Body of pancreas (tissue), 4 donors: ENCODE data around the gene NPPA. TPM values are rescaled to one million over a fixed set of nuclear protein-coding genes. Genes with fewer than 3 reads are reported as not detected.

ENCODE experiments used
- ATAC-seq: fragments of 150-250 bp; one replicate; pipeline ENCODE4 v1.9.1; 2016
- DNase-seq, 4 donors: peaks; one replicate each; pipeline ENCODE4 v3.0.0-alpha.2; 2019
- H3K27ac ChIP-seq, 4 donors: fragments of 200-600 bp; sonication (generic); 1 replicate in 3 of 4; 2 replicates in 1 of 4; pipeline versions ENCODE4 v1.5.1 to v1.6.1; 2016 to 2019; ENCODE audit warnings: mild to moderate bottlenecking in 1 of 4, mixed read lengths in 1 of 4, moderate library complexity in 1 of 4
- H3K27me3 ChIP-seq, 2 donors: fragments of 200-600 bp; sonication (generic); one replicate each; pipeline ENCODE4 v1.6.0; 2016; ENCODE audit warnings: mild to moderate bottlenecking in 1 of 2
- H3K36me3 ChIP-seq, 2 donors: fragments of 200-600 bp; sonication (generic); replicated peaks in 1 of 2; 2 replicates each; pipeline ENCODE4 v1.5.1; 2016; ENCODE audit warnings: low read depth in 2 of 2; ENCODE audit not compliant: insufficient read depth in 1 of 2
- H3K4me1 ChIP-seq: fragments of 200-600 bp; sonication (generic); one replicate; pipeline ENCODE4 v1.6.0; 2016
- H3K4me3 ChIP-seq, 2 donors: fragments of 200-600 bp; sonication (generic); 1 replicate in 1 of 2; 2 replicates in 1 of 2; pipeline ENCODE4 v1.5.1; 2016 to 2019
- H3K9me3 ChIP-seq, 3 donors: fragments of 200-600 bp; sonication (generic); 1 replicate in 2 of 3; 2 replicates in 1 of 3; pipeline ENCODE4 v1.5.1; 2016
- POLR2A ChIP-seq, 3 donors: fragments of 450-650 bp; IDR thresholded peaks; one replicate each; pipeline ENCODE4 v1.6.1; 2016; ENCODE audit warnings: antibody characterized with exemption in 3 of 3, mild to moderate bottlenecking in 2 of 3
- WGBS, 2 donors: methylation state at CpG; one replicate each; pipeline ENCODE4 v1.1.5; 2017; 5-methylcytosine and 5-hydroxymethylcytosine counted together
- intact Hi-C: fragments of 100-400 bp; cut with DNase I; formaldehyde crosslinking; loops from one replicate; pipeline ENCODE4 v1.15.1; 2023
- total RNA-seq, 2 donors: library from RNA; depleted of rRNA; stranded (reverse); fragments of >200 nt; gene quantifications; one replicate each; pipeline ENCODE4 v1.1.0, GENCODE V29; 2016
- TF ChIP-seq, protein P1 (sequence below), 7 experiments: fragments of 450-650 bp in 4 of 7; fragments of 200-600 bp in 3 of 7; sonication (generic) in 3 of 7; IDR thresholded peaks; one replicate each; pipeline ENCODE4 v1.5.1; 2016 to 2019; ENCODE audit warnings: antibody characterized with exemption in 7 of 7

The NPPA gene
- total RNA-seq, 2 donors from 2014 or later = 25.4 TPM; not detected in 1

- 83% methylated on average over 12 of the region's 12 CpGs for WGBS, 2 donors
- no peak overlapping the region for H3K27ac ChIP-seq
- TF ChIP-seq POLR2A (IDR thresholded peaks at IDR 0.05) = no peak
- TF ChIP-seq, protein P1, sequence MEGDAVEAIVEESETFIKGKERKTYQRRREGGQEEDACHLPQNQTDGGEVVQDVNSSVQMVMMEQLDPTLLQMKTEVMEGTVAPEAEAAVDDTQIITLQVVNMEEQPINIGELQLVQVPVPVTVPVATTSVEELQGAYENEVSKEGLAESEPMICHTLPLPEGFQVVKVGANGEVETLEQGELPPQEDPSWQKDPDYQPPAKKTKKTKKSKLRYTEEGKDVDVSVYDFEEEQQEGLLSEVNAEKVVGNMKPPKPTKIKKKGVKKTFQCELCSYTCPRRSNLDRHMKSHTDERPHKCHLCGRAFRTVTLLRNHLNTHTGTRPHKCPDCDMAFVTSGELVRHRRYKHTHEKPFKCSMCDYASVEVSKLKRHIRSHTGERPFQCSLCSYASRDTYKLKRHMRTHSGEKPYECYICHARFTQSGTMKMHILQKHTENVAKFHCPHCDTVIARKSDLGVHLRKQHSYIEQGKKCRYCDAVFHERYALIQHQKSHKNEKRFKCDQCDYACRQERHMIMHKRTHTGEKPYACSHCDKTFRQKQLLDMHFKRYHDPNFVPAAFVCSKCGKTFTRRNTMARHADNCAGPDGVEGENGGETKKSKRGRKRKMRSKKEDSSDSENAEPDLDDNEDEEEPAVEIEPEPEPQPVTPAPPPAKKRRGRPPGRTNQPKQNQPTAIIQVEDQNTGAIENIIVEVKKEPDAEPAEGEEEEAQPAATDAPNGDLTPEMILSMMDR (IDR thresholded peaks at IDR 0.05) = no peak
- peaks cover 4 to 18% of the 10 kb centered on the region in 2 donors for H3K36me3 ChIP-seq
- H3K9me3 ChIP-seq = no peaks in the 10 kb centered on the region
- intact Hi-C loops = no loop called here
- ATAC-seq = no peak
- H3K4me3 ChIP-seq = no peak overlapping the region
- DNase-seq = no peak
- no peaks in the 10 kb centered on the region for H3K4me1 ChIP-seq
- H3K27me3 ChIP-seq = no peaks in the 10 kb centered on the region
Observed at GRCh38 chr1:11817192-11817591, 30.4 kb downstream of the NPPA start.

- Histone ChIP-seq H3K9me3 (no peaks in the 10 kb centered on the region), H3K27ac (no peak overlapping the region), H3K4me3 (no peak overlapping the region), H3K27me3 (no peaks in the 10 kb centered on the region), H3K36me3 (peaks cover 4 to 16% of the 10 kb centered on the region in 2 donors), H3K4me1 (no peaks in the 10 kb centered on the region)
- TF ChIP-seq POLR2A (IDR thresholded peaks at IDR 0.05) = no peak
- ATAC-seq = no peak
- WGBS, 2 donors = 71 to 89% methylated on average over 5 of the region's 5 CpGs
- no peak for DNase-seq
- intact Hi-C loops = no loop called here
Observed at GRCh38 chr1:11813021-11813420, 34.6 kb downstream of the NPPA start.

- no peak for DNase-seq
- no peaks in the 10 kb centered on the region for H3K36me3 ChIP-seq
- H3K4me3 ChIP-seq = no peak overlapping the region
- no peaks in the 10 kb centered on the region for H3K9me3 ChIP-seq
- WGBS, 2 donors = 13 to 18% methylated on average over 2 of the region's 2 CpGs
- H3K27ac ChIP-seq = peak overlapping the region; percentile 98 to 100 (median 99)
- no peaks in the 10 kb centered on the region for H3K27me3 ChIP-seq
- no peak for ATAC-seq
- TF ChIP-seq, protein P1 (IDR thresholded peaks at IDR 0.05) = no peak
- no peak for TF ChIP-seq POLR2A (IDR thresholded peaks at IDR 0.05)
- intact Hi-C loops = no loop called here
- H3K4me1 ChIP-seq = peaks cover 45% of the 10 kb centered on the region
Observed at GRCh38 chr1:11807133-11807532, 40.5 kb downstream of the NPPA start.

GRCh38 chr1:11806307-11806936 is 41.2 kb downstream of the NPPA start:
- TF ChIP-seq, protein P1 (IDR thresholded peaks at IDR 0.05) = no peak
- TF ChIP-seq POLR2A (IDR thresholded peaks at IDR 0.05) = no peak
- intact Hi-C loops = no loop called here
- Histone ChIP-seq H3K4me1 (peaks cover 45% of the 10 kb centered on the region), H3K36me3 (no peaks in the 10 kb centered on the region), H3K4me3 (peak overlapping the region; percentile 20 to 55), H3K27ac (peak overlapping the region; percentile 98 to 100 (median 99)), H3K27me3 (no peaks in the 10 kb centered on the region), H3K9me3 (no peaks in the 10 kb centered on the region)
- ATAC-seq (peak; percentile 51), DNase-seq (peak in 1 of 4 donors; percentile 26)
- WGBS, 2 donors = 0% methylated on average over 20 of the region's 20 CpGs

- Histone ChIP-seq H3K4me3 (peak within 1 kb of the TSS; percentile 55 to 63), H3K27me3 (no peaks in the 10 kb centered on the region), H3K9me3 (no peaks in the 10 kb centered on the region), H3K36me3 (peaks cover 0 to 5% of the 10 kb centered on the region in 2 donors), H3K4me1 (peaks cover 45% of the 10 kb centered on the region), H3K27ac (peak within 1 kb of the TSS; percentile 98 to 100 (median 99))
- ATAC-seq = peak; percentile 92
- DNase-seq = peak; percentile 100
- intact Hi-C loops = no loop called here
- TF ChIP-seq, protein P1 (IDR thresholded peaks at IDR 0.05) = peak in 1 of 7 experiments; percentile 22
- TF ChIP-seq POLR2A (IDR thresholded peaks at IDR 0.05) = peak; percentile 96 to 97 (median 97)
- WGBS, 2 donors = 0 to 1% methylated on average over 7 to 68 of the region's 72 CpGs
Observed at GRCh38 chr1:11805422-11806306, 41.9 kb downstream of the NPPA start, which contains the start of the genes CLCN6 and MTHFR. Gene CLCN6 (plus strand): TSS chr1:11806191. CDS start chr1:11806263, 72 bp downstream. Gene MTHFR (minus strand): TSS chr1:11805964. CDS start chr1:11803116, 2,848 bp downstream.
